ENCODE measurements around the gene MCCD1.

GRCh38 chr6:31495580-31495979 lies 33.2 kb upstream of the MCCD1 start:
- TF ChIP-seq FOXP2 (optimal IDR thresholded peaks at IDR 0.05; ENCODE audit: control extremely low read depth, extremely low read length, insufficient read depth) (no peak), POLR2AphosphoS5 (IDR thresholded peaks at IDR 0.05; ENCODE audit: borderline replicate concordance, low read depth, low read length) (no peak), EZH2 (IDR thresholded peaks at IDR 0.05) (no peak)
